ENCODE measurements around the gene PLXNA1.

GRCh38 chr3:126995254-126995780 is 12.4 kb downstream of the PLXNA1 start:
- TF ChIP-seq GATA2 (IDR thresholded peaks at IDR 0.05; ENCODE audit: low read depth, low read length) (no peak), GATA3 (IDR thresholded peaks at IDR 0.05; ENCODE audit: low read depth, low read length) (no peak)

Data from SH-SY5Y (cell line).